Activated CD4-positive, CD25-positive, alpha-beta regulatory T cell treated with anti-CD3 and anti-CD28 coated beads, Interleukin-2, amount 50 U/mL, for 72 hours (primary cell): ENCODE data around the gene EVI5L.
A peak's percentile ranks its signal among the peaks of the same experiment; 100 is the strongest.
"Not testable (repeated sequence)": the region's sequence is repeated elsewhere in the genome, so short reads cannot be mapped to it uniquely, and the experiment has no call there.

Experiments used
- DNase-seq: peaks from one replicate; pipeline ENCODE4 v3.0.0; 2021

EVI5L gene

GRCh38 chr19:7848779-7849457 lies 18.9 kb downstream of the EVI5L start:
- DNase-seq: no peak

GRCh38 chr19:7849631-7849999 lies 19.6 kb downstream of the EVI5L start:
- no peak for DNase-seq

- DNase-seq: no peak
Measured at GRCh38 chr19:7850000-7850813, 20.2 kb downstream of the EVI5L start.

- no peak for DNase-seq
Measured at GRCh38 chr19:7850945-7851622, 21.1 kb downstream of the EVI5L start.

- no peak for DNase-seq
Measured at GRCh38 chr19:7851623-7852500, 21.8 kb downstream of the EVI5L start.

GRCh38 chr19:7852851-7853769 lies 23.1 kb downstream of the EVI5L start:
- peak; percentile 76 for DNase-seq

GRCh38 chr19:7853770-7854128 lies 23.7 kb downstream of the EVI5L start:
- DNase-seq: no peak

GRCh38 chr19:7855426-7856108 lies 25.5 kb downstream of the EVI5L start:
- DNase-seq: no peak

- DNase-seq: no peak
Measured at GRCh38 chr19:7856109-7856591, 26.1 kb downstream of the EVI5L start.

- no peak for DNase-seq
Measured at GRCh38 chr19:7856679-7857663, 27.0 kb downstream of the EVI5L start.

- DNase-seq: no peak
Measured at GRCh38 chr19:7857727-7858108, 27.7 kb downstream of the EVI5L start.

GRCh38 chr19:7858109-7858770 lies 28.2 kb downstream of the EVI5L start:
- no peak for DNase-seq

GRCh38 chr19:7859087-7859486 lies 29.1 kb downstream of the EVI5L start:
- DNase-seq: not testable (repeated sequence)

- DNase-seq: no peak
Measured at GRCh38 chr19:7859831-7860713, 30.1 kb downstream of the EVI5L start.

GRCh38 chr19:7860714-7861618 lies 30.9 kb downstream of the EVI5L start:
- no peak for DNase-seq

- no peak for DNase-seq
Measured at GRCh38 chr19:7861619-7862412, 31.8 kb downstream of the EVI5L start.
